HepG2 (cell line): ENCODE data around the gene ZNF771. TPM values are rescaled to one million over a fixed set of nuclear protein-coding genes. Genes with fewer than 3 reads are reported as not detected.

Source experiments
- AHR ChIP-seq: IDR thresholded peaks from 2 replicates; pipeline ENCODE4 v1.6.1; 2018; ENCODE audit warnings: missing genetic modification reagents, missing compliant biosample characterization
- BCLAF1 ChIP-seq: fragments of 450-650 bp; IDR thresholded peaks from 2 replicates; pipeline ENCODE4 v1.6.1; 2017; ENCODE audit warnings: mild to moderate bottlenecking
- CEBPB ChIP-seq: IDR thresholded peaks from 2 replicates; pipeline ENCODE4 v1.6.1; 2011; ENCODE audit warnings: low read depth, low read length, improper control_type of control experiment, borderline replicate concordance
- CEBPG ChIP-seq: IDR thresholded peaks from 2 replicates; pipeline ENCODE4 v1.6.1; 2016
- CENPX ChIP-seq: sonication (generic); formaldehyde crosslinking; IDR thresholded peaks from 2 replicates; pipeline ENCODE4 v1.9.0; 2021; ENCODE audit warnings: mild to moderate bottlenecking, missing genetic modification reagents, moderate library complexity
- ISX ChIP-seq: sonication (generic); formaldehyde crosslinking; conservative IDR thresholded peaks from 2 replicates; pipeline ENCODE4 v1.5.0; 2020; ENCODE audit warnings: missing genetic modification reagents
- NONO ChIP-seq, 2 experiments: fragments of 450-650 bp in 1 of 2; sonication (generic) in 1 of 2; formaldehyde crosslinking in 1 of 2; IDR thresholded peaks in 1 of 2; conservative IDR thresholded peaks in 1 of 2; 2 replicates each; pipeline versions ENCODE4 v1.6.1 to v1.8.0; 2017 to 2022; ENCODE audit warnings: mild to moderate bottlenecking in 1 of 2, missing genetic modification reagents in 1 of 2, moderate library complexity in 1 of 2
- NRL ChIP-seq: sonication (generic); formaldehyde crosslinking; IDR thresholded peaks from 2 replicates; pipeline ENCODE4 v1.5.0; 2020; ENCODE audit warnings: missing genetic modification reagents, mild to moderate bottlenecking, moderate library complexity, borderline replicate concordance
- RARA ChIP-seq: IDR thresholded peaks from 2 replicates; pipeline ENCODE4 v1.6.1; 2016; ENCODE audit warnings: missing genetic modification reagents, missing compliant biosample characterization
- SKI ChIP-seq: fragments of 450-650 bp; IDR thresholded peaks from one replicate; pipeline ENCODE4 v1.6.1; 2018; ENCODE audit warnings: mild to moderate bottlenecking; ENCODE audit not compliant: partially characterized antibody
- ZC3H4 ChIP-seq: sonication (generic); formaldehyde crosslinking; IDR thresholded peaks from 2 replicates; pipeline ENCODE4 v1.4.0; 2020; ENCODE audit warnings: missing genetic modification reagents, borderline replicate concordance
- ZNF281 ChIP-seq: sonication (generic); formaldehyde crosslinking; IDR thresholded peaks from 2 replicates; pipeline ENCODE4 v1.4.0; 2020; ENCODE audit warnings: missing genetic modification reagents, borderline replicate concordance
- ZNF354B ChIP-seq: sonication (generic); formaldehyde crosslinking; IDR thresholded peaks from 2 replicates; pipeline ENCODE4 v1.8.0; 2022; ENCODE audit warnings: mild to moderate bottlenecking, missing genetic modification reagents
- ZNF383 ChIP-seq: sonication (generic); formaldehyde crosslinking; IDR thresholded peaks from 2 replicates; pipeline ENCODE4 v1.4.0; 2020; ENCODE audit warnings: missing genetic modification reagents, mild to moderate bottlenecking, borderline replicate concordance
- ZNF549 ChIP-seq: sonication (generic); formaldehyde crosslinking; IDR thresholded peaks from 2 replicates; pipeline ENCODE4 v1.5.0; 2020; ENCODE audit warnings: missing genetic modification reagents
- ZNF567 ChIP-seq: sonication (generic); formaldehyde crosslinking; IDR thresholded peaks from 2 replicates; pipeline ENCODE4 v1.8.1; 2023; ENCODE audit warnings: mild to moderate bottlenecking, missing genetic modification reagents, borderline replicate concordance
- ZNF724P ChIP-seq: sonication (generic); formaldehyde crosslinking; IDR thresholded peaks from 2 replicates; pipeline ENCODE4 v1.8.0; 2022; ENCODE audit warnings: missing genetic modification reagents, borderline replicate concordance
- ZNF766 ChIP-seq: sonication (generic); formaldehyde crosslinking; IDR thresholded peaks from 2 replicates; pipeline ENCODE4 v1.5.0; 2020; ENCODE audit warnings: missing genetic modification reagents, borderline replicate concordance
- polyA plus RNA-seq, 8 experiments: library from polyadenylated mRNA; depleted of rRNA in 3 of 8; stranded (reverse) in 7 of 8; unstranded in 1 of 8; fragments of >200 nt; fragmentation: Illumina TruSeq in 4 of 8; extraction: Trizol in 4 of 8; gene quantifications; 2 replicates each; pipeline versions ENCODE4 v1.2.1 to v1.2.3, GENCODE V29; 2011 to 2016; ENCODE audit warnings: low read depth in 4 of 8, missing spikeins in 1 of 8, mixed read lengths in 1 of 8; ENCODE audit not compliant: insufficient read depth in 1 of 8
- total RNA-seq, 5 experiments: library from RNA; depleted of rRNA; stranded (reverse); fragments of >200 nt; fragmentation: Illumina TruSeq; extraction: Trizol; gene quantifications; 2 replicates each; pipeline ENCODE4 v1.2.3, GENCODE V29; 2016; ENCODE audit warnings: low read depth in 1 of 5
- TF ChIP-seq, protein P1 (sequence below): sonication (generic); formaldehyde crosslinking; IDR thresholded peaks from 2 replicates; pipeline ENCODE4 v1.5.1; 2020; ENCODE audit warnings: missing genetic modification reagents, mild to moderate bottlenecking, borderline replicate concordance
- TF ChIP-seq, protein P2 (sequence below): sonication (generic); formaldehyde crosslinking; IDR thresholded peaks from 2 replicates; pipeline ENCODE4 v1.9.0; 2021; ENCODE audit warnings: missing genetic modification reagents, mild to moderate bottlenecking, borderline replicate concordance
- TF ChIP-seq, protein P3 (sequence below): sonication (generic); formaldehyde crosslinking; IDR thresholded peaks from 2 replicates; pipeline ENCODE4 v1.4.0; 2020; ENCODE audit warnings: mild to moderate bottlenecking, missing genetic modification reagents

The ZNF771 gene
- total and polyA plus RNA-seq, 2 of the 13 experiments (the other 11 are each of a cell fraction or from before 2014, with no cell fraction given), result 5.0 to 11.8 TPM

- TF ChIP-seq RARA (CRISPR knock-in tag), result peak; percentile 73
- TF ChIP-seq ZC3H4 (CRISPR knock-in tag), result no peak
- peak; percentile 87 for TF ChIP-seq NRL (CRISPR knock-in tag)
- TF ChIP-seq ZNF549 (CRISPR knock-in tag), result no peak
- TF ChIP-seq ZNF766 (CRISPR knock-in tag), result peak; percentile 83; the same call in 1 of the 2 replicates
- TF ChIP-seq, protein P1, sequence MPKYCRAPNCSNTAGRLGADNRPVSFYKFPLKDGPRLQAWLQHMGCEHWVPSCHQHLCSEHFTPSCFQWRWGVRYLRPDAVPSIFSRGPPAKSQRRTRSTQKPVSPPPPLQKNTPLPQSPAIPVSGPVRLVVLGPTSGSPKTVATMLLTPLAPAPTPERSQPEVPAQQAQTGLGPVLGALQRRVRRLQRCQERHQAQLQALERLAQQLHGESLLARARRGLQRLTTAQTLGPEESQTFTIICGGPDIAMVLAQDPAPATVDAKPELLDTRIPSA (CRISPR knock-in tag), result peak; percentile 34; the same call in 1 of the 2 replicates
- peak; percentile 64; the same call in 1 of the 2 replicates for TF ChIP-seq ZNF567 (CRISPR knock-in tag)
- TF ChIP-seq, protein P2, sequence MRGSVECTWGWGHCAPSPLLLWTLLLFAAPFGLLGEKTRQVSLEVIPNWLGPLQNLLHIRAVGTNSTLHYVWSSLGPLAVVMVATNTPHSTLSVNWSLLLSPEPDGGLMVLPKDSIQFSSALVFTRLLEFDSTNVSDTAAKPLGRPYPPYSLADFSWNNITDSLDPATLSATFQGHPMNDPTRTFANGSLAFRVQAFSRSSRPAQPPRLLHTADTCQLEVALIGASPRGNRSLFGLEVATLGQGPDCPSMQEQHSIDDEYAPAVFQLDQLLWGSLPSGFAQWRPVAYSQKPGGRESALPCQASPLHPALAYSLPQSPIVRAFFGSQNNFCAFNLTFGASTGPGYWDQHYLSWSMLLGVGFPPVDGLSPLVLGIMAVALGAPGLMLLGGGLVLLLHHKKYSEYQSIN (CRISPR knock-in tag), result no peak
- TF ChIP-seq SKI, result no peak
- TF ChIP-seq, protein P3, sequence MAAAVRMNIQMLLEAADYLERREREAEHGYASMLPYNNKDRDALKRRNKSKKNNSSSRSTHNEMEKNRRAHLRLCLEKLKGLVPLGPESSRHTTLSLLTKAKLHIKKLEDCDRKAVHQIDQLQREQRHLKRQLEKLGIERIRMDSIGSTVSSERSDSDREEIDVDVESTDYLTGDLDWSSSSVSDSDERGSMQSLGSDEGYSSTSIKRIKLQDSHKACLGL, result peak; percentile 55; the same call in 1 of the 2 replicates
- no peak for TF ChIP-seq ZNF383 (CRISPR knock-in tag)
- TF ChIP-seq AHR, result 0 out of 2 replicates have a peak, but pooled peaks have one; percentile 25
- TF ChIP-seq ISX (CRISPR knock-in tag), result no peak
- no peak; the same call in none of the 2 replicates for TF ChIP-seq CEBPG (CRISPR knock-in tag)
- 0 out of 2 replicates have a peak, but pooled peaks have one; percentile 37 for TF ChIP-seq ZNF724P (CRISPR knock-in tag)
- TF ChIP-seq ZNF354B (CRISPR knock-in tag), result 0 out of 2 replicates have a peak, but pooled peaks have one; percentile 26
- TF ChIP-seq NONO (IDR thresholded peaks at IDR 0.05), result no peak
- no peak for TF ChIP-seq NONO (CRISPR knock-in tag; conservative IDR thresholded peaks at IDR 0.05)
- no peak for TF ChIP-seq CENPX (CRISPR knock-in tag)
- no peak for TF ChIP-seq CEBPB
- TF ChIP-seq BCLAF1, result no peak
- TF ChIP-seq ZNF281 (CRISPR knock-in tag), result peak; percentile 26; the same call in 1 of the 2 replicates
These were observed 51.4 kb downstream of the ZNF771 start (continued) for GRCh38 chr16:30458561-30459394.
